ENCODE data around the gene PIGP.
"Not testable (repeated sequence)": the region's sequence is repeated elsewhere in the genome, so short reads cannot be mapped to it uniquely, and the experiment has no call there.

Gene PIGP

GRCh38 chr21:37072988-37073416 is at the start of gene PIGP, which contains the start of gene TTC3:
Gene PIGP, minus strand, starts transcription at chr21:37073071. Its CDS starts 556 bp downstream, at chr21:37072515.
Gene TTC3, plus strand, starts transcription at chr21:37073254. Its CDS starts 14,004 bp downstream, at chr21:37087258.
- peak in 55 of 56 donors; percentile 50 to 99 (median 92) for DNase-seq

GRCh38 chr21:37119421-37120218 is 46.7 kb upstream of the PIGP start:
- no peak for DNase-seq

- DNase-seq = no peak
Measured at GRCh38 chr21:37118187-37118826, 45.4 kb upstream of the PIGP start.

GRCh38 chr21:37117204-37117603 is 44.3 kb upstream of the PIGP start:
- DNase-seq = no peak

- not testable (repeated sequence) for DNase-seq
Measured at GRCh38 chr21:37116459-37116858, 43.6 kb upstream of the PIGP start.

GRCh38 chr21:37114301-37114700 is 41.4 kb upstream of the PIGP start:
- DNase-seq = not testable (repeated sequence)

GRCh38 chr21:37111029-37111428 is 38.2 kb upstream of the PIGP start:
- not testable (repeated sequence) for DNase-seq

GRCh38 chr21:37106998-37107397 is 34.1 kb upstream of the PIGP start:
- no peak for DNase-seq

- DNase-seq = not testable (repeated sequence)
Measured at GRCh38 chr21:37102746-37103145, 29.9 kb upstream of the PIGP start.

- no peak for DNase-seq
Measured at GRCh38 chr21:37101384-37101783, 28.5 kb upstream of the PIGP start.

GRCh38 chr21:37100316-37100715 is 27.4 kb upstream of the PIGP start:
- DNase-seq = no peak

GRCh38 chr21:37098751-37099150 is 25.9 kb upstream of the PIGP start:
- DNase-seq = no peak

GRCh38 chr21:37095821-37096220 is 22.9 kb upstream of the PIGP start:
- DNase-seq = no peak

GRCh38 chr21:37093977-37094376 is 21.1 kb upstream of the PIGP start:
- no peak for DNase-seq

GRCh38 chr21:37088186-37088735 is 15.4 kb upstream of the PIGP start:
- no peak for DNase-seq

GRCh38 chr21:37087188-37087587 is 14.3 kb upstream of the PIGP start:
- DNase-seq = peak in 4 of 56 donors; percentile 5 to 29 (median 12)

- no peak for DNase-seq
Measured at GRCh38 chr21:37085726-37086125, 12.9 kb upstream of the PIGP start.

- DNase-seq = no peak
Measured at GRCh38 chr21:37082856-37083528, 10.1 kb upstream of the PIGP start.

- no peak for DNase-seq
Measured at GRCh38 chr21:37082375-37082774, 9.5 kb upstream of the PIGP start.

GRCh38 chr21:37079211-37079824 is 6.4 kb upstream of the PIGP start:
- DNase-seq = no peak

- DNase-seq = no peak
Measured at GRCh38 chr21:37077403-37077802, 4.5 kb upstream of the PIGP start.

Data from amygdala (tissue), 56 donors.